Mammary epithelial cell (primary cell): ENCODE data around the gene SNX18.

Source experiments
- CTCF ChIP-seq, 2 donors: IDR thresholded peaks in 1 of 2; conservative IDR thresholded peaks in 1 of 2; 2 replicates each; pipeline ENCODE4 v1.5.1; 2011 to 2012; ENCODE audit warnings: inconsistent platforms in 2 of 2, low read length in 2 of 2, mild to moderate bottlenecking in 2 of 2, control low read depth in 1 of 2, low read depth in 1 of 2; ENCODE audit not compliant: insufficient read depth in 1 of 2; ENCODE audit errors: extremely low read depth in 1 of 2
- EZH2 ChIP-seq: IDR thresholded peaks from 2 replicates; pipeline ENCODE4 v1.6.1; 2012; ENCODE audit warnings: low read length, inconsistent platforms, borderline replicate concordance

- TF ChIP-seq CTCF (conservative IDR thresholded peaks at IDR 0.05 in 1 of 2, IDR thresholded peaks at IDR 0.05 in 1 of 2; ENCODE audit: extremely low read depth in 1 of 2, insufficient read depth in 1 of 2, low read depth in 1 of 2, low read length in 2 of 2) (no peak), EZH2 (no peak)
These were observed 26.5 kb downstream of the SNX18 start for GRCh38 chr5:54544044-54544443.
